Spinal cord (tissue), 4 donors: ENCODE results near the gene ENDOU. TPM values are rescaled to one million over a fixed set of nuclear protein-coding genes. Genes with fewer than 3 reads are reported as not detected.

ENCODE experiments used
- polyA plus RNA-seq, 2 donors: library from polyadenylated mRNA; unstranded; fragments of 120-200 nt; gene quantifications; one replicate each; pipeline ENCODE4 v1.2.1, GENCODE V29; 2013; ENCODE audit not compliant: insufficient read length in 2 of 2
- total RNA-seq, 2 donors: library from RNA; depleted of rRNA in 1 of 2; stranded (reverse); fragments of 120-200 nt in 1 of 2; fragments of >200 nt in 1 of 2; gene quantifications; one replicate each; pipeline versions ENCODE4 v1.2.3 to v1.2.4, GENCODE V29; 2013 to 2014

ENDOU gene
- total and polyA plus RNA-seq, 4 donors, result 0.32 to 0.50 (median 0.36) TPM

Other genes with a start within 250 kb of the ENDOU start
- 10 to 100 TPM; 25.6 to 26.5 TPM for gene RPAP3, start 19.5 kb downstream of the ENDOU start, total RNA-seq
- 10 to 100 TPM; 25.6 to 35.3 TPM for gene RPAP3, start 19.5 kb downstream of the ENDOU start, polyA plus RNA-seq
- 10 to 100 TPM; 15.0 to 20.6 TPM for gene RAPGEF3, start 33.4 kb upstream of the ENDOU start, total RNA-seq
- 10 to 100 TPM; 21.8 to 39.1 TPM for gene RAPGEF3, start 33.4 kb upstream of the ENDOU start, polyA plus RNA-seq
- 10 to 100 TPM; 19.3 to 32.3 TPM for gene SLC48A1, start 47.7 kb upstream of the ENDOU start, total RNA-seq
- 10 to 100 TPM; 35.8 to 45.1 TPM for gene SLC48A1, start 47.7 kb upstream of the ENDOU start, polyA plus RNA-seq
- 10 to 100 TPM; 13.5 to 24.4 TPM for gene HDAC7, start 94.4 kb upstream of the ENDOU start, total RNA-seq
- 10 to 100 TPM; 39.6 to 64.2 TPM for gene HDAC7, start 94.4 kb upstream of the ENDOU start, polyA plus RNA-seq
- under 1 TPM; 0.17 to 0.50 TPM for gene VDR, start 179.5 kb upstream of the ENDOU start, total RNA-seq
- gene VDR, start 179.5 kb upstream of the ENDOU start, polyA plus RNA-seq, result under 1 TPM; 0.38 to 0.40 TPM
- gene TMEM106C, start 238.1 kb upstream of the ENDOU start, total RNA-seq, result 100 to 1,000 TPM in 1 of 2 donors, 10 to 100 TPM in 1; 76.4 to 120 TPM
- 100 to 1,000 TPM in 1 of 2 donors, 10 to 100 TPM in 1; 90.2 to 113 TPM for gene TMEM106C, start 238.1 kb upstream of the ENDOU start, polyA plus RNA-seq